ENCODE results near the gene CYFIP2. TPM values are rescaled to one million over a fixed set of nuclear protein-coding genes. Genes with fewer than 3 reads are reported as not detected.

Gene CYFIP2
- total and polyA plus RNA-seq, 4 donors, result 48.1 to 160 (median 104) TPM

- DNase-seq (ENCODE audit: low read depth in 4 of 6, low spot score in 6 of 6), result no peak
These were observed 85.2 kb downstream of the CYFIP2 start for GRCh38 chr5:157350939-157351801.

GRCh38 chr5:157351802-157352092, 85.8 kb downstream of the CYFIP2 start:
- H3K36me3 ChIP-seq (ENCODE audit: control insufficient read depth, insufficient read depth, low read length), result peaks cover 12% of the 10 kb centered on the region
- no peak overlapping the region for H3K4me3 ChIP-seq (ENCODE audit: low read depth, low read length)
- no peaks in the 10 kb centered on the region for H3K4me1 ChIP-seq (ENCODE audit: control insufficient read depth, insufficient read depth, low read length)
- H3K9me3 ChIP-seq (ENCODE audit: control insufficient read depth, insufficient read depth, low read length), result no peaks in the 10 kb centered on the region
- H3K27ac ChIP-seq (ENCODE audit: low read depth, low read length), result no peak overlapping the region
- WGBS (ENCODE audit: insufficient coverage), result no CpG with 5 or more reads among the region's 1 CpG
- H3K27me3 ChIP-seq (ENCODE audit: control insufficient read depth, insufficient read depth, low read length), result no peaks in the 10 kb centered on the region
- no peak for DNase-seq (ENCODE audit: low read depth in 4 of 6, low spot score in 6 of 6)

More at GRCh38 chr5:157350939-157351801, 85.2 kb downstream of the CYFIP2 start:
- WGBS (ENCODE audit: insufficient coverage), result 89% methylated on average over 4 of the region's 7 CpGs
- Histone ChIP-seq H3K36me3 (ENCODE audit: control insufficient read depth, insufficient read depth, low read length) (peaks cover 12% of the 10 kb centered on the region), H3K4me1 (ENCODE audit: control insufficient read depth, insufficient read depth, low read length) (no peaks in the 10 kb centered on the region), H3K27me3 (ENCODE audit: control insufficient read depth, insufficient read depth, low read length) (no peaks in the 10 kb centered on the region), H3K27ac (ENCODE audit: low read depth, low read length) (no peak overlapping the region), H3K9me3 (ENCODE audit: control insufficient read depth, insufficient read depth, low read length) (no peaks in the 10 kb centered on the region), H3K4me3 (ENCODE audit: low read depth, low read length) (no peak overlapping the region)

- 91% methylated on average over 12 of the region's 12 CpGs for WGBS (ENCODE audit: insufficient coverage)
- Histone ChIP-seq H3K36me3 (ENCODE audit: control insufficient read depth, insufficient read depth, low read length) (peaks cover 9% of the 10 kb centered on the region), H3K27ac (ENCODE audit: low read depth, low read length) (no peak overlapping the region), H3K27me3 (ENCODE audit: control insufficient read depth, insufficient read depth, low read length) (no peaks in the 10 kb centered on the region), H3K4me3 (ENCODE audit: low read depth, low read length) (no peak overlapping the region), H3K9me3 (ENCODE audit: control insufficient read depth, insufficient read depth, low read length) (no peaks in the 10 kb centered on the region), H3K4me1 (ENCODE audit: control insufficient read depth, insufficient read depth, low read length) (no peaks in the 10 kb centered on the region)
- DNase-seq (ENCODE audit: low read depth in 4 of 6, low spot score in 6 of 6), result no peak
These were observed 86.9 kb downstream of the CYFIP2 start for GRCh38 chr5:157352756-157353340.

DNA sequence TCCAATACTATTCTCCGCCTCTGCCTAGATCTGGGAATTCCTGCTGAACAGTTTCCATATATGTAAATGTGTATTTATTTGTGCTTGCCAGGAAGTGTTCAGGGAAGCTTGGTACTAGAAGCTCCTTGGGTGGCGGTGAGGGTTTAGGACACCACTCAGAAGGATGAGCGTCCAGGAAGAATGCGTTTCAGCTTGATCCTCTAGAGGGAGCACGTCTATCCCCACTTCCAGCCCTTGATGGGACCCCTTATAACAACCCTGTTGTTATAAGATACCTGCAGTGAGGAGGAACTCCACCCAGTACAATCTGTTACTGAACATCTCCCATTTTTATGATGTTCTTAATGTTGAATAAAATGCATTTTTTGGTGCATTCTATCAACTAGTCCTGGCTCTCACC, 88.9 kb downstream of the CYFIP2 start:
- H3K27me3 ChIP-seq (ENCODE audit: control insufficient read depth, insufficient read depth, low read length), result no peaks in the 10 kb centered on the region
- no peaks in the 10 kb centered on the region for H3K9me3 ChIP-seq (ENCODE audit: control insufficient read depth, insufficient read depth, low read length)
- H3K4me3 ChIP-seq (ENCODE audit: low read depth, low read length), result no peak overlapping the region
- peaks cover 11% of the 10 kb centered on the region for H3K36me3 ChIP-seq (ENCODE audit: control insufficient read depth, insufficient read depth, low read length)
- no peak overlapping the region for H3K27ac ChIP-seq (ENCODE audit: low read depth, low read length)
- no peaks in the 10 kb centered on the region for H3K4me1 ChIP-seq (ENCODE audit: control insufficient read depth, insufficient read depth, low read length)
- no peak for DNase-seq (ENCODE audit: low read depth in 4 of 6, low spot score in 6 of 6)
- no CpG with 5 or more reads among the region's 5 CpGs for WGBS (ENCODE audit: insufficient coverage)

DNA sequence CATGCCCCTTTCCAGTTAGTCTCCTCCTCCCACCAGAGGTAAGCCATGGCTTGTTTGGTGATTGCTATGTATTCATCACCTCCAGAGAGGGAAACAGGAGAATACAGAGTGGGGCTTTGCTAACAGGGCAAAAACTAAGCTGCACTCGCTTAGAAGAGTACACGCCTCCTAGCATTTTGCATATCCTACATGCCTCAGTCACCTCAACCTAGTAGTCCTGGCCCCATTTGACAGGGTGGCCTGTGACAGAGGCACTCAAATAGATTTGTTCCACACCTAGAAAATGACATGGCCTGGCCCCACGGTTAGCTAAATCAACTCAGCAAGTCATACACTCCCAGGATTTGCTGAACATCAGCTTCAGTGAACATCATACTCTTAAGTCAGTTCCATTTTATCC, 90.7 kb downstream of the CYFIP2 start:
- no peak overlapping the region for H3K27ac ChIP-seq (ENCODE audit: low read depth, low read length)
- peaks cover 19% of the 10 kb centered on the region for H3K36me3 ChIP-seq (ENCODE audit: control insufficient read depth, insufficient read depth, low read length)
- H3K9me3 ChIP-seq (ENCODE audit: control insufficient read depth, insufficient read depth, low read length), result no peaks in the 10 kb centered on the region
- WGBS (ENCODE audit: insufficient coverage), result 100% methylated on average over 3 of the region's 3 CpGs
- H3K27me3 ChIP-seq (ENCODE audit: control insufficient read depth, insufficient read depth, low read length), result no peaks in the 10 kb centered on the region
- H3K4me1 ChIP-seq (ENCODE audit: control insufficient read depth, insufficient read depth, low read length), result no peaks in the 10 kb centered on the region
- H3K4me3 ChIP-seq (ENCODE audit: low read depth, low read length), result no peak overlapping the region
- no peak for DNase-seq (ENCODE audit: low read depth in 4 of 6, low spot score in 6 of 6)

- H3K27me3 ChIP-seq (ENCODE audit: control insufficient read depth, insufficient read depth, low read length), result no peaks in the 10 kb centered on the region
- no peaks in the 10 kb centered on the region for H3K9me3 ChIP-seq (ENCODE audit: control insufficient read depth, insufficient read depth, low read length)
- no peak for DNase-seq (ENCODE audit: low read depth in 4 of 6, low spot score in 6 of 6)
- H3K4me3 ChIP-seq (ENCODE audit: low read depth, low read length), result no peak overlapping the region
- H3K27ac ChIP-seq (ENCODE audit: low read depth, low read length), result no peak overlapping the region
- H3K4me1 ChIP-seq (ENCODE audit: control insufficient read depth, insufficient read depth, low read length), result peaks cover under 1% of the 10 kb centered on the region
- 100% methylated on average over 1 of the region's 6 CpGs for WGBS (ENCODE audit: insufficient coverage)
- peaks cover 23% of the 10 kb centered on the region for H3K36me3 ChIP-seq (ENCODE audit: control insufficient read depth, insufficient read depth, low read length)
These were observed 91.9 kb downstream of the CYFIP2 start for GRCh38 chr5:157357823-157358222.

- H3K9me3 ChIP-seq (ENCODE audit: control insufficient read depth, insufficient read depth, low read length), result no peaks in the 10 kb centered on the region
- H3K36me3 ChIP-seq (ENCODE audit: control insufficient read depth, insufficient read depth, low read length), result peaks cover 27% of the 10 kb centered on the region
- no peaks in the 10 kb centered on the region for H3K27me3 ChIP-seq (ENCODE audit: control insufficient read depth, insufficient read depth, low read length)
- no peak overlapping the region for H3K27ac ChIP-seq (ENCODE audit: low read depth, low read length)
- DNase-seq (ENCODE audit: low read depth in 4 of 6, low spot score in 6 of 6), result no peak
- H3K4me1 ChIP-seq (ENCODE audit: control insufficient read depth, insufficient read depth, low read length), result peaks cover 8% of the 10 kb centered on the region
- WGBS (ENCODE audit: insufficient coverage), result 97% methylated on average over 2 of the region's 4 CpGs
- H3K4me3 ChIP-seq (ENCODE audit: low read depth, low read length), result no peak overlapping the region
These were observed 92.9 kb downstream of the CYFIP2 start for GRCh38 chr5:157358871-157359270.

DNA sequence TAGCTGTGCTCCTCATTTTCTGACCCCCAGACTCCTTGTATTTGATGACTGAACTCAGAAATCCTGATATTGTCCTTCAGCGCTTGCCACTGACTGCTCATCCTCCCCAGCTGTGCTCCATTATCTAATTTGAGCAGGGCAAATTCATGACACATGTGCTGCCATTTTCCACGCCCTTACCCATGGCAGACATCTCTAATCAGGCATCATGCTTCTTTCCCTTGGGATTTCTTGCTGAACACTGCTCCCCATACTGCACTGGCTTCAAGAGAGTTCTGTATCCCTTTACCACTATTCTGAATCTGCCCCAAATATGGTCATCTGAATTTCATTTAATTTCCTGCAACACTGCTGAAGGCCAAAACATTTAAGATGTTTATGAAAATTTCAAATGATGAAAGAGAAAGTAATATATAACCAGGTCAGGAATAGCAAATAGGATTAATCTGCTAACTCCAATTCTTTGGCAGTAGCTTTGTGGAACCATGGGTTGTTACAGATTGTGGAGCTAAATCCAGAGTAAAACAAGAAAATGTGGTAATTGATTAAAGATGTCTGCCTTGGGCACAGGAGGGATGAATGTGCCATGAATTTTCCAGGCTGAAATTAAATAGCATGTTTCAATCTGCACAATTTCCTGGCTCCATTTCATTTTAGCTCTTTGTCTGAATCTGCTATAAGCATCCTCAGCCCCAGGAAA, 93.6 kb downstream of the CYFIP2 start:
- peaks cover 8% of the 10 kb centered on the region for H3K4me1 ChIP-seq (ENCODE audit: control insufficient read depth, insufficient read depth, low read length)
- DNase-seq (ENCODE audit: low read depth in 4 of 6, low spot score in 6 of 6), result no peak
- H3K36me3 ChIP-seq (ENCODE audit: control insufficient read depth, insufficient read depth, low read length), result peaks cover 27% of the 10 kb centered on the region
- no peak overlapping the region for H3K27ac ChIP-seq (ENCODE audit: low read depth, low read length)
- H3K27me3 ChIP-seq (ENCODE audit: control insufficient read depth, insufficient read depth, low read length), result no peaks in the 10 kb centered on the region
- 83% methylated on average over 2 of the region's 2 CpGs for WGBS (ENCODE audit: insufficient coverage)
- no peak overlapping the region for H3K4me3 ChIP-seq (ENCODE audit: low read depth, low read length)
- no peaks in the 10 kb centered on the region for H3K9me3 ChIP-seq (ENCODE audit: control insufficient read depth, insufficient read depth, low read length)

DNA sequence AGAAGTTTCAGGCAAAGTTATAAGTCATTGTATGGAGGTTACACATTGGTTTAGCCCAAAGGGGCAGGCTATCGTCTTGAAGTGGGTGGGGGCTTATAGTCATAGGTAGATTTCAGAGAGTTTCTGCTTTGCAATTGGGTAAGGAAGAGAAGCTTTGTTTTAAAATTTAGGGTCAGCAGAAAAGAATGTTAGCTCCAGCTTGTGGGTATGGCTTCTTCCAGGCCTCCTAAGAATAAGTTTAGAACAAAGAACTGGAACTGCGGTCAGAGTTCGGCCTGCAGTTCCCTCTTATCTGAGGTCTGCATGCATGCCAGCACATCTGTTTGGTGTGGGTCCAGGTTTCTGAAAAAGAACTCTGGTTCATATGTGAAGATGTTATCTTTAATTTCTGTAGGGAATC, 96.1 kb downstream of the CYFIP2 start:
- H3K4me3 ChIP-seq (ENCODE audit: low read depth, low read length), result no peak overlapping the region
- H3K4me1 ChIP-seq (ENCODE audit: control insufficient read depth, insufficient read depth, low read length), result peaks cover 8% of the 10 kb centered on the region
- H3K36me3 ChIP-seq (ENCODE audit: control insufficient read depth, insufficient read depth, low read length), result peaks cover 27% of the 10 kb centered on the region
- H3K9me3 ChIP-seq (ENCODE audit: control insufficient read depth, insufficient read depth, low read length), result no peaks in the 10 kb centered on the region
- H3K27me3 ChIP-seq (ENCODE audit: control insufficient read depth, insufficient read depth, low read length), result no peaks in the 10 kb centered on the region
- 96% methylated on average over 3 of the region's 3 CpGs for WGBS (ENCODE audit: insufficient coverage)
- no peak for DNase-seq (ENCODE audit: low read depth in 4 of 6, low spot score in 6 of 6)
- no peak overlapping the region for H3K27ac ChIP-seq (ENCODE audit: low read depth, low read length)

Data from spinal cord (tissue), 10 donors.